AG04449 (cell line): ENCODE results near the gene ANKS1A.

Experiments
- CTCF ChIA-PET: fragments of 350-600 bp; formaldehyde crosslinking; extraction: SDS; loops from one replicate; lab custom pipeline; 2021; ENCODE audit warnings: antibody characterized with exemption; lab: Yijun Ruan, JAX
- POLR2A ChIA-PET: fragments of 400-600, 350-600 bp; formaldehyde crosslinking; extraction: SDS; loops from one replicate; lab custom pipeline; 2020; ENCODE audit warnings: antibody characterized with exemption, inconsistent platforms; lab: Yijun Ruan, JAX
- DNase-seq: peaks from one replicate; pipeline ENCODE4 v3.0.0-alpha.2; 2010; ENCODE audit warnings: low read depth, low spot score
- H3K4me3 ChIP-seq: 2 replicates; pipeline ENCODE4 v1.5.1; 2011; ENCODE audit warnings: low read depth, mild to moderate bottlenecking, control low read depth, low read length
- TF ChIP-seq, protein P1 (sequence below): IDR thresholded peaks from one replicate; pipeline ENCODE4 v1.5.1; 2011; ENCODE audit warnings: mild to moderate bottlenecking, moderate library complexity, low read length, control low read depth, inconsistent platforms; ENCODE audit not compliant: insufficient read depth; ENCODE audit errors: missing control alignments

The ANKS1A gene

DNA sequence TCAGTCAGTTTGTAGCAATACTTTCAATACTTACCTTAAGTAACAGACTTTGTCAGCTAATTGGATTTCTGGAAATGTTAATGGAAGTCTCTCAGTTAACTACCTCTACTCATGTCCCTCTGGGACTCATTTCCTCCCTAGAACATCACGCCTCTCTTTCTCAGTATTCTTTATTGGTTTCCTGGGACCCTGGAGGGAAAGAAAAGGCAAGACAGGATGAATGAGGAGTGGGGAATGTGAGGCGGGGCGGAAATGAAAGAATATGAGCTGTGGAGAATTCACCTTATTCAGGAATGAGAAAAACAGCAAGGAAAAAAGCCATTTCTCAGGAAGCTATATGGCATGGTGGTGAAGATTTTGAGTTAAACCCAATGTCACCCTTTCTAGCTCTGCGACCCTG, 62.7 kb downstream of the ANKS1A start:
- POLR2A ChIA-PET = no interaction called here
- TF ChIP-seq, protein P1, sequence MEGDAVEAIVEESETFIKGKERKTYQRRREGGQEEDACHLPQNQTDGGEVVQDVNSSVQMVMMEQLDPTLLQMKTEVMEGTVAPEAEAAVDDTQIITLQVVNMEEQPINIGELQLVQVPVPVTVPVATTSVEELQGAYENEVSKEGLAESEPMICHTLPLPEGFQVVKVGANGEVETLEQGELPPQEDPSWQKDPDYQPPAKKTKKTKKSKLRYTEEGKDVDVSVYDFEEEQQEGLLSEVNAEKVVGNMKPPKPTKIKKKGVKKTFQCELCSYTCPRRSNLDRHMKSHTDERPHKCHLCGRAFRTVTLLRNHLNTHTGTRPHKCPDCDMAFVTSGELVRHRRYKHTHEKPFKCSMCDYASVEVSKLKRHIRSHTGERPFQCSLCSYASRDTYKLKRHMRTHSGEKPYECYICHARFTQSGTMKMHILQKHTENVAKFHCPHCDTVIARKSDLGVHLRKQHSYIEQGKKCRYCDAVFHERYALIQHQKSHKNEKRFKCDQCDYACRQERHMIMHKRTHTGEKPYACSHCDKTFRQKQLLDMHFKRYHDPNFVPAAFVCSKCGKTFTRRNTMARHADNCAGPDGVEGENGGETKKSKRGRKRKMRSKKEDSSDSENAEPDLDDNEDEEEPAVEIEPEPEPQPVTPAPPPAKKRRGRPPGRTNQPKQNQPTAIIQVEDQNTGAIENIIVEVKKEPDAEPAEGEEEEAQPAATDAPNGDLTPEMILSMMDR = no peak
- CTCF ChIA-PET = interaction anchor here (0.9 to 2.2 kb wide), 4 partner anchors 13 to 61 kb away, joined by 3 to 8 read pairs (median 4); no protein-coding TSS in a partner anchor
- no peak overlapping the region for H3K4me3 ChIP-seq
- DNase-seq = no peak

DNA sequence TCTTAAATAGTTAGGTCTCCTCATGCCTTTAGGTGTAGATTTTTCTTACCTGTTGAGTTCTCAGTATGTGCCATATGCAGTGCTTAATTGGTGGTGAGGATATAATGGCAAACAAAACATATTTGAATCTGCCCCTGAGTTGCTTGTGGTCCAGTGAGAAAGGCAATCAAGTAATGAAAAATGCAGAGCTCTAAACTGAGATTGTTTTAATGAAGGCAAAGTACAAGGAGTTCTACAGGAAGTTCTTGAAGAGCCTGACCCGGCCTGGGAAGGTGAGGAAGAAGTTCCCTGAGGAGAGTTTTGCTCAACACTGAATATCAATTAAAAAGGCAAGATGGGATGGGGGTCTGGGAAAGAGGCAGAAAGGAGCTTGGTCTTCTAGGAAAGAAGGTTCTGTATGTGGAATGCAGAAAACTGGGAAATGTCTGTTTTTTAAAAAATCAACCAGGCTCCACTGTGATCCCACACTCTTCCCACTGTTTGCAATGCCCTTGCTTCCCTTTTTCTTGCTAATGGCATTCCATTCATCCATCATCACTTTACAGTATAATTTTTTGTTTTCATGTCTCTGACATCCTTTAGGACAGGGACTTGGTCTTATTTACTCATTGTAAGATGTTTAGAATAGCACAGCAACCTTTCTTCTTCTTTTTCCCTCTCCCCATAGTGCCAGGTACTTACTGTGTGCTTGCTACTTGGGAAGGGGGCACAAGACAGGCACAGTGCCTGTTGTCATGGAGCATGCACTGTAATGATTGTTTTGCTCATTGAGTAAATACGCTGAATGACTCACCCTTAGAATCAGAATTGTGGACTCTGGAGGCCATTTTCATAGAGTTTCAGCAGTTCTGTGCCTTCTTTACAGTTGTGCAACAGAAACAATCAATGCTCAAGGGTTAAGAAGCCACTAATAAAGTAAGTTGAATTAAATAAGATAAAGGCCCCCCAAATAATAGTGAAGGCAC, 64.3 kb downstream of the ANKS1A start:
- CTCF ChIA-PET = no interaction called here
- no peak overlapping the region for H3K4me3 ChIP-seq
- DNase-seq = no peak
- TF ChIP-seq, protein P1 = no peak
- POLR2A ChIA-PET = interaction anchor here (0.6 kb wide), 1 partner anchor 681 kb away, joined by 3 read pairs; no protein-coding TSS in a partner anchor

DNA sequence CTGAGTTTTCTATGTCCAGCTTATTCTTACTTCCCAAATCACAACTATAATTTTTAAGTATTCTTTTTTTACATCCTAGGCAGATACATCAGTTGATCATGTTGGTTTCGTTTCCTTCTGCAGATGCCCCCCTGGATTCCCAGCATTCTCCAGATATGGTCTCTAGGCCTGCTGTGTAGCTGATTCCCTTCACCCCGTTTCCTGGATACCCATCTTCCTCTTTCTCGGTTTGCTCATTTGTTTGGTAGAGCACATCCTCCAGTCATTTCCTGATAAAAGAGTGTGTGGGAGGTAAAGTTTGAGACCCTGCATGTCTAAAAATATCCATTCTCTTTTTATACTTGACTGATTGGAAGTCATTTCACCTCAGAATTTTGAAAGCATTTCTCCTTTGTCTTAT, 66.4 kb downstream of the ANKS1A start:
- H3K4me3 ChIP-seq = no peak overlapping the region
- CTCF ChIA-PET = interaction anchor here (0.8 to 1.2 kb wide), 3 partner anchors 11 to 184 kb away, joined by 3 to 4 read pairs (median 3); no protein-coding TSS in a partner anchor
- no peak for DNase-seq
- POLR2A ChIA-PET = no interaction called here
- TF ChIP-seq, protein P1 = no peak

DNA sequence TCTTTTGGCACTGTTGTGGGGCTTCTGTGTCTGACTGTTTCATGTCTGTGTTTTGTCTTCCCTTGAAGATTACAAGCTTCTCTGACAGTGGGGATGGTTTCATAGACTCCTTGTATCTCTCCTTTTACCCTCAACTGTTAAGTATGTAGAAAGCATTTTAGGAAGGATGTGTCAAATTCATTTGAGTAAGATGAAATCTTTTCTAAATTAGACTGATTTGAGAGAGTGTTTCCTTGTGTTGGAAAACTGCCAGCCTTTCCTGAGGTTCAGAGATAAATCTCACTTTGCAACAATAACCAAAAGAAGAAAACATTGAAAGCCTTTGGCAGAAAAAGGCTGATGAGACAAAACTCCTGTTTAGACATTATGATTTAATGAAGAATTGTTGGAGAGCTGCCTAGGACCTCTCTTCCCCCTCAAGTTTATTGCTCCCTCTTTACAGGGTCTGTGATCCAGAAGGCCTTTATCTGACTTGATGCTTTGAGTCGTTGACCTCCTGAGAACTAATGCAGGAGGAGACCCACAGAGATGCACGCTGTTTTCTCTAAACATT, 68.3 kb downstream of the ANKS1A start:
- ChIA-PET POLR2A (no interaction called here), CTCF (no interaction called here)
- TF ChIP-seq, protein P1 = no peak
- H3K4me3 ChIP-seq = no peak overlapping the region
- no peak for DNase-seq

DNA sequence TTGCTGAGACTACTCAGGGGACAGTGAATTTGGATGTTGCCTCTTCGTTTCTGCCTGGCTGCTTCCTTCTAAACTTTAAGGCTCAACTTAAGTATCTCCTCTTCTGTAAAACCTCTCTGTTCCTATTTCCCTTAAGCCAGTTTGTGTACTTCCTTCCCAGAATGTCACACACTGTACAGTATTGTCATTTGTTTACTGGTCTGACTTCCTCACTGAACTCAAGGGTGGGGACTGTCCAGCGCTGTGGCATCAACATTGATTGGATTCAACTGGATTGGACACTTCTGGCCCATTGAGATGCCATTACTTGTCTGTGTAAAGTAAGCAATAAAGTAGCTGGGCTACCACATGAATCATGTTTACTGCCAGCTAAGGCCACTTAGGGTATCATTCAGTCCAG, 69.7 kb downstream of the ANKS1A start:
- DNase-seq = no peak
- H3K4me3 ChIP-seq = no peak overlapping the region
- TF ChIP-seq, protein P1 = no peak
- POLR2A ChIA-PET = no interaction called here
- CTCF ChIA-PET = no interaction called here

DNA sequence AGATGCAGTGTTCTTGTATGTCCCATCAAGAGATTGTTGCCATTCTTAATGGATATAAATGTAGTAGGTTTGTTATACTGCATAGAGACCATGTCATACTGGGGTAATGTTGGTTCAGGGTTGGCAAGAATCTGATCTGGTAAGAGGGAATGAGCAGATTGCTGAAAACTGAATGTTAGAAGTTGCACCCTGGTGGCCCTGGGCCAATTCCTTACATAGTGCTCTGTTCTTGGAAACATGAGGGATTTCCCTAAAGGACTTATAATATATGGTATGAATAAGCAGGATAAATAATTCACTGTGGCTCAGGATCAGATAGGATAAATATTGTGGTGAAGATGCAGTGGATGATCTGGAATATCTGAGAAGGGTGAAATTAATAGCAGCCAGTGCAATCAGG, 70.2 kb downstream of the ANKS1A start:
- no peak overlapping the region for H3K4me3 ChIP-seq
- DNase-seq = no peak
- ChIA-PET POLR2A (no interaction called here), CTCF (no interaction called here)
- TF ChIP-seq, protein P1 = no peak
